K562 (cell line): Measurements from ENCODE around the gene FBXO21. TPM values are rescaled to one million over a fixed set of nuclear protein-coding genes. Genes with fewer than 3 reads are reported as not detected.

Source experiments
- ATF1 ChIP-seq, 2 experiments: fragments of 450-650 bp in 1 of 2; IDR thresholded peaks; 2 replicates each; pipeline ENCODE4 v1.6.1; 2016; ENCODE audit warnings: missing compliant biosample characterization in 1 of 2, missing genetic modification characterization in 1 of 2
- ATF2 ChIP-seq: sonication (generic); formaldehyde crosslinking; IDR thresholded peaks from 2 replicates; pipeline ENCODE4 v1.8.1; 2022; ENCODE audit warnings: missing genetic modification reagents
- HCFC1 ChIP-seq: IDR thresholded peaks from 2 replicates; pipeline ENCODE4 v1.6.1; 2012; ENCODE audit warnings: low read depth, low read length, improper control_type of control experiment
- JUNB ChIP-seq: fragments of 450-650 bp; formaldehyde crosslinking; conservative IDR thresholded peaks from 2 replicates; pipeline ENCODE4 v1.4.0; 2020; ENCODE audit warnings: mild to moderate bottlenecking
- LEF1 ChIP-seq: fragments of 450-650 bp; IDR thresholded peaks from 2 replicates; pipeline ENCODE4 v1.6.1; 2016; ENCODE audit warnings: mild to moderate bottlenecking
- ZEB2 ChIP-seq: fragments of 450-650 bp; IDR thresholded peaks from 2 replicates; pipeline ENCODE4 v1.6.1; 2016
- ZNF143 ChIP-seq: sonication (generic); formaldehyde crosslinking; IDR thresholded peaks from 2 replicates; pipeline ENCODE4 v1.9.0; 2022; ENCODE audit warnings: mild to moderate bottlenecking, missing genetic modification reagents
- polyA plus RNA-seq, 8 experiments: library from polyadenylated mRNA; depleted of rRNA in 4 of 8; stranded (reverse) in 5 of 8; unstranded in 3 of 8; fragments of >200 nt; fragmentation: Nextera tagmentation in 2 of 8; fragmentation: Illumina TruSeq in 1 of 8; extraction: Ambion mirVana in 2 of 8; extraction: Trizol in 1 of 8; gene quantifications; 2 replicates each; pipeline versions ENCODE4 v1.2.1 to v1.2.3, GENCODE V29; 2011 to 2014; ENCODE audit warnings: inconsistent platforms in 1 of 8, missing spikeins in 1 of 8
- total RNA-seq, 7 experiments: library from RNA; depleted of rRNA in 6 of 7; stranded (reverse); fragments of >200 nt in 6 of 7; fragmentation: Illumina TruSeq in 2 of 7; extraction: Trizol in 2 of 7; gene quantifications; 2 replicates each; pipeline versions ENCODE4 v1.2.1 to v1.2.3, GENCODE V29; 2011 to 2021; ENCODE audit warnings: low replicate concordance in 1 of 7
- TF ChIP-seq, protein P1 (sequence below): sonication (generic); formaldehyde crosslinking; IDR thresholded peaks from 2 replicates; pipeline ENCODE4 v1.8.1; 2023; ENCODE audit warnings: missing genetic modification reagents, mild to moderate bottlenecking, borderline replicate concordance
- TF ChIP-seq, protein P2 (sequence below): sonication (generic); formaldehyde crosslinking; IDR thresholded peaks from 2 replicates; pipeline ENCODE4 v1.8.0; 2022; ENCODE audit warnings: mild to moderate bottlenecking, missing genetic modification reagents

Gene FBXO21
- total and polyA plus RNA-seq, 9 of the 15 experiments (the other 6 are each of a cell fraction or from before 2014, with no cell fraction given) = 3.0 to 50.9 (median 9.1) TPM

GRCh38 chr12:117127933-117128823 lies 62.1 kb downstream of the FBXO21 start (continued):
- TF ChIP-seq ATF2 (peak; percentile 90), ZNF143 (CRISPR knock-in tag) (no peak), ATF1 (CRISPR knock-in tag; IDR thresholded peaks at IDR 0.05) (no peak), ATF1 (tag; IDR thresholded peaks at IDR 0.05) (peak; percentile 87), LEF1 (peak; percentile 98), ZEB2 (peak; percentile 44; the same call in 1 of the 2 replicates), HCFC1 (no peak), JUNB (CRISPR knock-in tag) (peak; percentile 91)
- TF ChIP-seq, protein P1, sequence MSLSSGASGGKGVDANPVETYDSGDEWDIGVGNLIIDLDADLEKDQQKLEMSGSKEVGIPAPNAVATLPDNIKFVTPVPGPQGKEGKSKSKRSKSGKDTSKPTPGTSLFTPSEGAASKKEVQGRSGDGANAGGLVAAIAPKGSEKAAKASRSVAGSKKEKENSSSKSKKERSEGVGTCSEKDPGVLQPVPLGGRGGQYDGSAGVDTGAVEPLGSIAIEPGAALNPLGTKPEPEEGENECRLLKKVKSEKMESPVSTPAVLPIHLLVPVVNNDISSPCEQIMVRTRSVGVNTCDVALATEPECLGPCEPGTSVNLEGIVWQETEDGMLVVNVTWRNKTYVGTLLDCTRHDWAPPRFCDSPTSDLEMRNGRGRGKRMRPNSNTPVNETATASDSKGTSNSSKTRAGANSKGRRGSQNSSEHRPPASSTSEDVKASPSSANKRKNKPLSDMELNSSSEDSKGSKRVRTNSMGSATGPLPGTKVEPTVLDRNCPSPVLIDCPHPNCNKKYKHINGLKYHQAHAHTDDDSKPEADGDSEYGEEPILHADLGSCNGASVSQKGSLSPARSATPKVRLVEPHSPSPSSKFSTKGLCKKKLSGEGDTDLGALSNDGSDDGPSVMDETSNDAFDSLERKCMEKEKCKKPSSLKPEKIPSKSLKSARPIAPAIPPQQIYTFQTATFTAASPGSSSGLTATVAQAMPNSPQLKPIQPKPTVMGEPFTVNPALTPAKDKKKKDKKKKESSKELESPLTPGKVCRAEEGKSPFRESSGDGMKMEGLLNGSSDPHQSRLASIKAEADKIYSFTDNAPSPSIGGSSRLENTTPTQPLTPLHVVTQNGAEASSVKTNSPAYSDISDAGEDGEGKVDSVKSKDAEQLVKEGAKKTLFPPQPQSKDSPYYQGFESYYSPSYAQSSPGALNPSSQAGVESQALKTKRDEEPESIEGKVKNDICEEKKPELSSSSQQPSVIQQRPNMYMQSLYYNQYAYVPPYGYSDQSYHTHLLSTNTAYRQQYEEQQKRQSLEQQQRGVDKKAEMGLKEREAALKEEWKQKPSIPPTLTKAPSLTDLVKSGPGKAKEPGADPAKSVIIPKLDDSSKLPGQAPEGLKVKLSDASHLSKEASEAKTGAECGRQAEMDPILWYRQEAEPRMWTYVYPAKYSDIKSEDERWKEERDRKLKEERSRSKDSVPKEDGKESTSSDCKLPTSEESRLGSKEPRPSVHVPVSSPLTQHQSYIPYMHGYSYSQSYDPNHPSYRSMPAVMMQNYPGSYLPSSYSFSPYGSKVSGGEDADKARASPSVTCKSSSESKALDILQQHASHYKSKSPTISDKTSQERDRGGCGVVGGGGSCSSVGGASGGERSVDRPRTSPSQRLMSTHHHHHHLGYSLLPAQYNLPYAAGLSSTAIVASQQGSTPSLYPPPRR (CRISPR knock-in tag) = peak; percentile 94
- TF ChIP-seq, protein P2, sequence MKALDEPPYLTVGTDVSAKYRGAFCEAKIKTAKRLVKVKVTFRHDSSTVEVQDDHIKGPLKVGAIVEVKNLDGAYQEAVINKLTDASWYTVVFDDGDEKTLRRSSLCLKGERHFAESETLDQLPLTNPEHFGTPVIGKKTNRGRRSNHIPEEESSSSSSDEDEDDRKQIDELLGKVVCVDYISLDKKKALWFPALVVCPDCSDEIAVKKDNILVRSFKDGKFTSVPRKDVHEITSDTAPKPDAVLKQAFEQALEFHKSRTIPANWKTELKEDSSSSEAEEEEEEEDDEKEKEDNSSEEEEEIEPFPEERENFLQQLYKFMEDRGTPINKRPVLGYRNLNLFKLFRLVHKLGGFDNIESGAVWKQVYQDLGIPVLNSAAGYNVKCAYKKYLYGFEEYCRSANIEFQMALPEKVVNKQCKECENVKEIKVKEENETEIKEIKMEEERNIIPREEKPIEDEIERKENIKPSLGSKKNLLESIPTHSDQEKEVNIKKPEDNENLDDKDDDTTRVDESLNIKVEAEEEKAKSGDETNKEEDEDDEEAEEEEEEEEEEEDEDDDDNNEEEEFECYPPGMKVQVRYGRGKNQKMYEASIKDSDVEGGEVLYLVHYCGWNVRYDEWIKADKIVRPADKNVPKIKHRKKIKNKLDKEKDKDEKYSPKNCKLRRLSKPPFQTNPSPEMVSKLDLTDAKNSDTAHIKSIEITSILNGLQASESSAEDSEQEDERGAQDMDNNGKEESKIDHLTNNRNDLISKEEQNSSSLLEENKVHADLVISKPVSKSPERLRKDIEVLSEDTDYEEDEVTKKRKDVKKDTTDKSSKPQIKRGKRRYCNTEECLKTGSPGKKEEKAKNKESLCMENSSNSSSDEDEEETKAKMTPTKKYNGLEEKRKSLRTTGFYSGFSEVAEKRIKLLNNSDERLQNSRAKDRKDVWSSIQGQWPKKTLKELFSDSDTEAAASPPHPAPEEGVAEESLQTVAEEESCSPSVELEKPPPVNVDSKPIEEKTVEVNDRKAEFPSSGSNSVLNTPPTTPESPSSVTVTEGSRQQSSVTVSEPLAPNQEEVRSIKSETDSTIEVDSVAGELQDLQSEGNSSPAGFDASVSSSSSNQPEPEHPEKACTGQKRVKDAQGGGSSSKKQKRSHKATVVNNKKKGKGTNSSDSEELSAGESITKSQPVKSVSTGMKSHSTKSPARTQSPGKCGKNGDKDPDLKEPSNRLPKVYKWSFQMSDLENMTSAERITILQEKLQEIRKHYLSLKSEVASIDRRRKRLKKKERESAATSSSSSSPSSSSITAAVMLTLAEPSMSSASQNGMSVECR (CRISPR knock-in tag) = 0 out of 2 replicates have a peak, but pooled peaks have one; percentile 73
